ENCODE results near the gene NHS.

DNA sequence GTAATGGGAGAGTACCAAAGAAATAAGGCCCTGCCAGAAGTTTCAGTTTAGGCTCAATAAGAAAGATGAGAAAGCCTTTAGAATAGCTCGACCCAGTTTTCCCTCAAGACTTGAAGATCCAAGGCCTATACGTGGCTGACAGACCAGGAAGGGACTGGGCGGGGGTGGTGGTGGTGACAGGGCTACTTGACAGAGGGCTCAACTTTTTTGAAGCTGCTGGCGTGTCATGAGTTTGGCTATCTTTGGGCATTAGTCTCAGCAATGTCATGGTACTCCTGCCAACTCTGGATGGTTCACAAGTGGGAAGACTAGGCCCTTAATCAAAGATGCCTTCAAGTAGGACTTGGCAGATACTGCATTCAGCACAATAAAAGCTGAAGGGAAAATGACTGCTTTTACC is 262.2 kb downstream of the NHS start:
- TF ChIP-seq, protein P1, sequence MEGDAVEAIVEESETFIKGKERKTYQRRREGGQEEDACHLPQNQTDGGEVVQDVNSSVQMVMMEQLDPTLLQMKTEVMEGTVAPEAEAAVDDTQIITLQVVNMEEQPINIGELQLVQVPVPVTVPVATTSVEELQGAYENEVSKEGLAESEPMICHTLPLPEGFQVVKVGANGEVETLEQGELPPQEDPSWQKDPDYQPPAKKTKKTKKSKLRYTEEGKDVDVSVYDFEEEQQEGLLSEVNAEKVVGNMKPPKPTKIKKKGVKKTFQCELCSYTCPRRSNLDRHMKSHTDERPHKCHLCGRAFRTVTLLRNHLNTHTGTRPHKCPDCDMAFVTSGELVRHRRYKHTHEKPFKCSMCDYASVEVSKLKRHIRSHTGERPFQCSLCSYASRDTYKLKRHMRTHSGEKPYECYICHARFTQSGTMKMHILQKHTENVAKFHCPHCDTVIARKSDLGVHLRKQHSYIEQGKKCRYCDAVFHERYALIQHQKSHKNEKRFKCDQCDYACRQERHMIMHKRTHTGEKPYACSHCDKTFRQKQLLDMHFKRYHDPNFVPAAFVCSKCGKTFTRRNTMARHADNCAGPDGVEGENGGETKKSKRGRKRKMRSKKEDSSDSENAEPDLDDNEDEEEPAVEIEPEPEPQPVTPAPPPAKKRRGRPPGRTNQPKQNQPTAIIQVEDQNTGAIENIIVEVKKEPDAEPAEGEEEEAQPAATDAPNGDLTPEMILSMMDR (IDR thresholded peaks at IDR 0.05), result no peak
- TF ChIP-seq POLR2A (IDR thresholded peaks at IDR 0.05), result no peak
